PC-3 (cell line): Measurements from ENCODE around the gene BFSP2.

Experiments
- CTCF ChIP-seq: fragments of 300-600 bp; sonication (generic); conservative IDR thresholded peaks from 2 replicates; pipeline ENCODE4 v1.5.1; 2017; ENCODE audit warnings: antibody characterized with exemption, low read depth, mild to moderate bottlenecking, low read length
- EZH2 ChIP-seq: fragments of 300-600 bp; sonication (generic); IDR thresholded peaks from one replicate; pipeline ENCODE4 v1.6.1; 2017; ENCODE audit warnings: antibody characterized with exemption, mild to moderate bottlenecking, low read length; ENCODE audit not compliant: unreplicated experiment

- TF ChIP-seq CTCF (no peak), EZH2 (no peak)
These were observed 26.9 kb downstream of the BFSP2 start for GRCh38 chr3:133426721-133427120.
